HepG2 (cell line): Measurements from ENCODE around the gene MPC1. TPM values are rescaled to one million over a fixed set of nuclear protein-coding genes. Genes with fewer than 3 reads are reported as not detected.
A peak's percentile ranks its signal among the peaks of the same experiment; 100 is the strongest.

ENCODE experiments used
- ELF3 ChIP-seq: IDR thresholded peaks from 2 replicates; pipeline ENCODE4 v1.6.1; 2016; ENCODE audit warnings: missing genetic modification reagents, missing compliant biosample characterization
- HIVEP1 ChIP-seq: sonication (generic); formaldehyde crosslinking; IDR thresholded peaks from 2 replicates; pipeline ENCODE4 v1.4.0; 2020; ENCODE audit warnings: mild to moderate bottlenecking, missing genetic modification reagents
- ISL2 ChIP-seq: sonication (generic); formaldehyde crosslinking; IDR thresholded peaks from 2 replicates; pipeline ENCODE4 v1.5.0; 2020; ENCODE audit warnings: missing genetic modification reagents
- NR2C2 ChIP-seq: sonication (generic); formaldehyde crosslinking; IDR thresholded peaks from 2 replicates; pipeline ENCODE4 v1.4.0; 2020; ENCODE audit warnings: missing genetic modification reagents, mild to moderate bottlenecking, moderate library complexity, borderline replicate concordance
- POGK ChIP-seq: sonication (generic); formaldehyde crosslinking; conservative IDR thresholded peaks from 2 replicates; pipeline ENCODE4 v1.8.0; 2022; ENCODE audit warnings: mild to moderate bottlenecking, moderate library complexity, missing genetic modification reagents
- PPARG ChIP-seq: conservative IDR thresholded peaks from 2 replicates; pipeline ENCODE4 v1.6.1; 2016; ENCODE audit warnings: missing biosample characterization, missing genetic modification reagents
- THRA ChIP-seq: sonication (generic); formaldehyde crosslinking; IDR thresholded peaks from 2 replicates; pipeline ENCODE4 v1.4.0; 2020; ENCODE audit warnings: missing genetic modification reagents, borderline replicate concordance
- TSC22D2 ChIP-seq: sonication (generic); formaldehyde crosslinking; IDR thresholded peaks from 2 replicates; pipeline ENCODE4 v1.5.1; 2020; ENCODE audit warnings: missing genetic modification reagents, mild to moderate bottlenecking, borderline replicate concordance
- ZBTB42 ChIP-seq: sonication (generic); formaldehyde crosslinking; IDR thresholded peaks from 2 replicates; pipeline ENCODE4 v1.5.0; 2020; ENCODE audit warnings: mild to moderate bottlenecking, missing genetic modification reagents
- ZBTB7A ChIP-seq: sonication (generic); formaldehyde crosslinking; IDR thresholded peaks from 2 replicates; pipeline ENCODE4 v1.8.0; 2022; ENCODE audit warnings: mild to moderate bottlenecking, missing genetic modification reagents
- ZNF230 ChIP-seq: sonication (generic); formaldehyde crosslinking; IDR thresholded peaks from 2 replicates; pipeline ENCODE4 v1.4.0; 2020; ENCODE audit warnings: mild to moderate bottlenecking, missing genetic modification reagents
- ZNF232 ChIP-seq: sonication (generic); formaldehyde crosslinking; IDR thresholded peaks from 2 replicates; pipeline ENCODE4 v1.4.0; 2020; ENCODE audit warnings: missing genetic modification reagents, borderline replicate concordance
- ZNF275 ChIP-seq: sonication (generic); formaldehyde crosslinking; IDR thresholded peaks from 2 replicates; pipeline ENCODE4 v1.8.0; 2022; ENCODE audit warnings: missing genetic modification reagents, mild to moderate bottlenecking, inconsistent platforms, borderline replicate concordance
- ZNF564 ChIP-seq: sonication (generic); formaldehyde crosslinking; IDR thresholded peaks from 2 replicates; pipeline ENCODE4 v1.8.1; 2023; ENCODE audit warnings: mild to moderate bottlenecking, missing genetic modification reagents
- ZNF574 ChIP-seq: sonication (generic); formaldehyde crosslinking; IDR thresholded peaks from 2 replicates; pipeline ENCODE4 v1.4.0; 2020; ENCODE audit warnings: missing genetic modification reagents
- ZNF710 ChIP-seq: sonication (generic); formaldehyde crosslinking; IDR thresholded peaks from 2 replicates; pipeline ENCODE4 v1.5.0; 2020; ENCODE audit warnings: mild to moderate bottlenecking, missing genetic modification reagents, borderline replicate concordance
- ZNF83 ChIP-seq: sonication (generic); formaldehyde crosslinking; IDR thresholded peaks from 2 replicates; pipeline ENCODE4 v1.4.0; 2020; ENCODE audit warnings: missing genetic modification reagents, mild to moderate bottlenecking, borderline replicate concordance
- polyA plus RNA-seq, 8 experiments: library from polyadenylated mRNA; depleted of rRNA in 3 of 8; stranded (reverse) in 7 of 8; unstranded in 1 of 8; fragments of >200 nt; fragmentation: Illumina TruSeq in 4 of 8; extraction: Trizol in 4 of 8; gene quantifications; 2 replicates each; pipeline versions ENCODE4 v1.2.1 to v1.2.3, GENCODE V29; 2011 to 2016; ENCODE audit warnings: low read depth in 4 of 8, missing spikeins in 1 of 8, mixed read lengths in 1 of 8; ENCODE audit not compliant: insufficient read depth in 1 of 8
- total RNA-seq, 5 experiments: library from RNA; depleted of rRNA; stranded (reverse); fragments of >200 nt; fragmentation: Illumina TruSeq; extraction: Trizol; gene quantifications; 2 replicates each; pipeline ENCODE4 v1.2.3, GENCODE V29; 2016; ENCODE audit warnings: low read depth in 1 of 5

Gene MPC1
- total and polyA plus RNA-seq, 2 of the 13 experiments (the other 11 are each of a cell fraction or from before 2014, with no cell fraction given), result 189 to 214 TPM

- peak; percentile 60 for TF ChIP-seq ISL2 (CRISPR knock-in tag)
- 0 out of 2 replicates have a peak, but pooled peaks have one; percentile 70 for TF ChIP-seq ZNF710 (CRISPR knock-in tag)
- TF ChIP-seq ZNF574 (CRISPR knock-in tag), result peak; percentile 74
- TF ChIP-seq ZNF275 (CRISPR knock-in tag), result peak; percentile 78; the same call in 1 of the 2 replicates
- peak; percentile 63; the same call in 1 of the 2 replicates for TF ChIP-seq THRA (CRISPR knock-in tag)
- TF ChIP-seq ZNF83 (CRISPR knock-in tag), result peak; percentile 59; the same call in 1 of the 2 replicates
- peak; percentile 87; the same call in 1 of the 2 replicates for TF ChIP-seq TSC22D2 (CRISPR knock-in tag)
- TF ChIP-seq ZNF564 (CRISPR knock-in tag), result 0 out of 2 replicates have a peak, but pooled peaks have one; percentile 32
- 0 out of 2 replicates have a peak, but pooled peaks have one; percentile 15 for TF ChIP-seq NR2C2 (CRISPR knock-in tag)
- TF ChIP-seq ZBTB42, result 0 out of 2 replicates have a peak, but pooled peaks have one; percentile 41
- TF ChIP-seq ELF3 (CRISPR knock-in tag), result peak; percentile 54; the same call in 1 of the 2 replicates
- TF ChIP-seq POGK, result peak; percentile 70; the same call in 1 of the 2 replicates
- TF ChIP-seq PPARG (CRISPR knock-in tag), result 0 out of 2 replicates have a peak, but pooled peaks have one; percentile 19
- peak; percentile 75; the same call in 1 of the 2 replicates for TF ChIP-seq ZNF230 (CRISPR knock-in tag)
- TF ChIP-seq ZNF232 (CRISPR knock-in tag), result peak; percentile 71; the same call in 1 of the 2 replicates
- TF ChIP-seq HIVEP1 (CRISPR knock-in tag), result peak; percentile 66; the same call in 1 of the 2 replicates
- TF ChIP-seq ZBTB7A (CRISPR knock-in tag), result peak; percentile 79; the same call in 1 of the 2 replicates
Measured at GRCh38 chr6:166400649-166401250, 18.0 kb upstream of the MPC1 start (continued).
